Prostate gland (tissue), 2 donors: ENCODE measurements around the gene PIGQ. TPM values are rescaled to one million over a fixed set of nuclear protein-coding genes. Genes with fewer than 3 reads are reported as not detected.
A peak's percentile ranks its signal among the peaks of the same experiment; 100 is the strongest.

Experiments used
- DNase-seq: peaks from one replicate; pipeline ENCODE4 v3.0.0-alpha.2; 2019; ENCODE audit warnings: low spot score
- H3K27ac ChIP-seq, 2 donors: fragments of 200-600 bp; sonication (generic); 2 replicates each; pipeline ENCODE4 v1.5.1; 2017 to 2019
- H3K27me3 ChIP-seq: fragments of 200-600 bp; sonication (generic); replicated peaks from 2 replicates; pipeline ENCODE4 v1.5.1; 2019; ENCODE audit not compliant: insufficient read depth
- H3K36me3 ChIP-seq, 2 donors: fragments of 200-600 bp; sonication (generic); 1 replicate in 1 of 2; 2 replicates in 1 of 2; pipeline versions ENCODE4 v1.5.1 to v1.8.1; 2017 to 2019
- H3K4me1 ChIP-seq: fragments of 200-600 bp; sonication (generic); replicated peaks from 2 replicates; pipeline ENCODE4 v1.5.1; 2019
- H3K4me3 ChIP-seq, 2 donors: fragments of 200-600 bp; sonication (generic); 2 replicates each; pipeline ENCODE4 v1.5.1; 2017 to 2019
- H3K9me3 ChIP-seq: fragments of 200-600 bp; sonication (generic); 2 replicates; pipeline ENCODE4 v1.5.1; 2017
- CTCF ChIP-seq, 4 experiments: fragments of 200-600 bp in 2 of 4; fragments of 450-650 bp in 2 of 4; sonication (generic) in 2 of 4; IDR thresholded peaks; 1 replicate in 3 of 4; 2 replicates in 1 of 4; pipeline ENCODE4 v1.5.1; 2016 to 2019; ENCODE audit warnings: antibody characterized with exemption in 4 of 4, mild to moderate bottlenecking in 2 of 4, moderate library complexity in 2 of 4
- POLR2A ChIP-seq: fragments of 450-650 bp; IDR thresholded peaks from one replicate; pipeline ENCODE4 v1.6.1; 2016; ENCODE audit warnings: antibody characterized with exemption, mild to moderate bottlenecking
- POLR2AphosphoS5 ChIP-seq: sonication (generic); formaldehyde crosslinking; IDR thresholded peaks from one replicate; pipeline ENCODE4 v1.6.1; 2017; ENCODE audit warnings: antibody characterized with exemption
- whole genome bisulfite sequencing: methylation state at CpG from one replicate; pipeline ENCODE4 v1.1.5; 2018; 5-methylcytosine and 5-hydroxymethylcytosine counted together
- intact Hi-C: fragments of 100-400 bp; cut with DNase I; formaldehyde crosslinking; loops from one replicate; pipeline ENCODE4 v1.14.2; 2022
- microRNA-seq: library from miRNA; unstranded; fragments of <30 nt; microRNA quantifications from one replicate; pipeline ENCODE4, GENCODE V29; 2016
- small RNA-seq, 2 donors: library from RNA; depleted of rRNA; stranded (forward); fragments of <200 nt; gene quantifications; one replicate each; pipeline ENCODE3, GENCODE V24; 2016
- total RNA-seq, 2 donors: library from RNA; depleted of rRNA; stranded (reverse); fragments of >200 nt; gene quantifications; one replicate each; pipeline ENCODE4 v1.1.0, GENCODE V29; 2016

Gene PIGQ
- total RNA-seq, 2 donors from 2014 or later, result 70.1 to 85.8 TPM

GRCh38 chr16:632486-633335, 62.9 kb downstream of the PIGQ start:
- TF ChIP-seq CTCF (IDR thresholded peaks at IDR 0.05), result no peak
- no peak for TF ChIP-seq POLR2AphosphoS5
- TF ChIP-seq POLR2A, result no peak
- WGBS, result 92% methylated on average over 62 of the region's 67 CpGs
- intact Hi-C loops, result no loop called here
- Histone ChIP-seq H3K9me3 (no peaks in the 10 kb centered on the region), H3K4me3 (no peak overlapping the region), H3K36me3 (no peaks in the 10 kb centered on the region), H3K4me1 (peaks cover 9% of the 10 kb centered on the region), H3K27ac (no peak overlapping the region), H3K27me3 (no peaks in the 10 kb centered on the region)
- DNase-seq, result no peak

GRCh38 chr16:633336-634050, 63.7 kb downstream of the PIGQ start:
- no peak for DNase-seq
- Histone ChIP-seq H3K36me3 (no peaks in the 10 kb centered on the region), H3K9me3 (no peaks in the 10 kb centered on the region), H3K27ac (no peak overlapping the region), H3K27me3 (no peaks in the 10 kb centered on the region), H3K4me3 (no peak overlapping the region), H3K4me1 (peaks cover 9% of the 10 kb centered on the region)
- intact Hi-C loops, result no loop called here
- WGBS, result 96% methylated on average over 67 of the region's 74 CpGs
- TF ChIP-seq POLR2A, result no peak
- TF ChIP-seq CTCF (IDR thresholded peaks at IDR 0.05), result no peak
- no peak for TF ChIP-seq POLR2AphosphoS5

Small RNAs within 50 kb of the gene (microRNA-seq; reads per million reads assigned to microRNA genes)
- gene MIR3176 (1.0 reads per million, percentile 9 among the genes with 10 or more reads in this experiment), gene MIR5587 (not detected)

Small RNAs within 50 kb of the gene (small RNA-seq; reads per million reads assigned to genes)
- gene MIR3176 (0.28 to 0.30 reads per million in 2 donors), gene MIR5587 (0 reads per million in 2 donors), gene Z98883.1 (0 reads per million in 2 donors)

Other genes starting within 250 kb of the PIGQ start
- 10 to 100 TPM; 31.2 to 35.2 TPM for gene AXIN1, start 217.2 kb upstream of the PIGQ start, total RNA-seq
- 10 to 100 TPM; 83.4 to 84.3 TPM for gene MRPL28, start 199.4 kb upstream of the PIGQ start, total RNA-seq
- gene PGAP6, start 188.0 kb upstream of the PIGQ start, total RNA-seq, result 100 to 1,000 TPM in 1 of 2 donors, 10 to 100 TPM in 1; 36.8 to 207 TPM
- gene NME4, start 172.8 kb upstream of the PIGQ start, total RNA-seq, result 100 to 1,000 TPM; 137 to 185 TPM
- 10 to 100 TPM; 23.7 to 38.5 TPM for gene DECR2, start 168.1 kb upstream of the PIGQ start, total RNA-seq
- gene RAB11FIP3, start 144.3 kb upstream of the PIGQ start, total RNA-seq, result 10 to 100 TPM; 33.2 to 93.2 TPM
- 10 to 100 TPM; 59.7 to 80.7 TPM for gene CAPN15, start 42.3 kb upstream of the PIGQ start, total RNA-seq
- 1 to 10 TPM in 1 of 2 donors, not detected in 1; 5.1 TPM for gene PRR35, start 9.6 kb upstream of the PIGQ start, total RNA-seq
- 1 to 10 TPM; 2.9 to 6.2 TPM for gene NHLRC4, start 3.0 kb upstream of the PIGQ start, total RNA-seq
- 10 to 100 TPM; 41.8 to 68.0 TPM for gene RAB40C, start 20.1 kb downstream of the PIGQ start, total RNA-seq
- 1 to 10 TPM; 1.5 to 1.9 TPM for gene WFIKKN1, start 61.0 kb downstream of the PIGQ start, total RNA-seq
- gene METTL26, start 66.3 kb downstream of the PIGQ start, total RNA-seq, result 100 to 1,000 TPM; 179 to 207 TPM
- 10 to 100 TPM; 59.5 to 61.6 TPM for gene MCRIP2, start 71.9 kb downstream of the PIGQ start, total RNA-seq
- 10 to 100 TPM; 36.8 to 60.4 TPM for gene WDR90, start 79.4 kb downstream of the PIGQ start, total RNA-seq
- gene RHOT2, start 98.2 kb downstream of the PIGQ start, total RNA-seq, result 100 to 1,000 TPM; 101 to 169 TPM
- gene RHBDL1, start 105.7 kb downstream of the PIGQ start, total RNA-seq, result 1 to 10 TPM; 4.5 to 4.9 TPM
- 100 to 1,000 TPM; 173 to 255 TPM for gene STUB1, start 110.4 kb downstream of the PIGQ start, total RNA-seq
- gene JMJD8, start 114.4 kb downstream of the PIGQ start, total RNA-seq, result 100 to 1,000 TPM; 121 to 132 TPM
- 10 to 100 TPM; 18.2 to 26.4 TPM for gene WDR24, start 120.4 kb downstream of the PIGQ start, total RNA-seq
- gene FBXL16, start 135.8 kb downstream of the PIGQ start, total RNA-seq, result 1 to 10 TPM; 6.1 to 9.1 TPM
- 10 to 100 TPM; 52.0 to 78.2 TPM for gene METRN, start 145.2 kb downstream of the PIGQ start, total RNA-seq
- 10 to 100 TPM; 55.3 to 73.1 TPM for gene ANTKMT, start 151.2 kb downstream of the PIGQ start, total RNA-seq
- 1 to 10 TPM; 2.3 to 3.0 TPM for gene CCDC78, start 156.5 kb downstream of the PIGQ start, total RNA-seq
- 10 to 100 TPM in 1 of 2 donors, 1 to 10 TPM in 1; 7.7 to 10.1 TPM for gene HAGHL, start 157.1 kb downstream of the PIGQ start, total RNA-seq
- gene CIAO3, start 171.0 kb downstream of the PIGQ start, total RNA-seq, result 10 to 100 TPM; 56.7 to 76.6 TPM
- gene MSLN, start 190.8 kb downstream of the PIGQ start, total RNA-seq, result 1 to 10 TPM in 1 of 2 donors, under 1 TPM in 1; 0.74 to 7.3 TPM
- 10 to 100 TPM; 22.0 to 32.4 TPM for gene RPUSD1, start 218.4 kb downstream of the PIGQ start, total RNA-seq
- 10 to 100 TPM in 1 of 2 donors, 1 to 10 TPM in 1; 7.8 to 57.5 TPM for gene CHTF18, start 218.7 kb downstream of the PIGQ start, total RNA-seq
- gene GNG13, start 230.8 kb downstream of the PIGQ start, total RNA-seq, result not detected